Stimulated activated CD4-positive, alpha-beta T cell treated with anti-CD3 and anti-CD28 coated beads, TNF-alpha, amount 100 ng/mL, for 24 hours (primary cell): Measurements from ENCODE around the gene EPB41L5.
A peak's percentile ranks its signal among the peaks of the same experiment; 100 is the strongest.
"Not testable (repeated sequence)": the region's sequence is repeated elsewhere in the genome, so short reads cannot be mapped to it uniquely, and the experiment has no call there.

ENCODE experiments used
- DNase-seq, 3 experiments: peaks; one replicate each; pipeline ENCODE4 v3.0.0-alpha.2; 2020; ENCODE audit warnings: low read depth in 3 of 3

Gene EPB41L5

DNA sequence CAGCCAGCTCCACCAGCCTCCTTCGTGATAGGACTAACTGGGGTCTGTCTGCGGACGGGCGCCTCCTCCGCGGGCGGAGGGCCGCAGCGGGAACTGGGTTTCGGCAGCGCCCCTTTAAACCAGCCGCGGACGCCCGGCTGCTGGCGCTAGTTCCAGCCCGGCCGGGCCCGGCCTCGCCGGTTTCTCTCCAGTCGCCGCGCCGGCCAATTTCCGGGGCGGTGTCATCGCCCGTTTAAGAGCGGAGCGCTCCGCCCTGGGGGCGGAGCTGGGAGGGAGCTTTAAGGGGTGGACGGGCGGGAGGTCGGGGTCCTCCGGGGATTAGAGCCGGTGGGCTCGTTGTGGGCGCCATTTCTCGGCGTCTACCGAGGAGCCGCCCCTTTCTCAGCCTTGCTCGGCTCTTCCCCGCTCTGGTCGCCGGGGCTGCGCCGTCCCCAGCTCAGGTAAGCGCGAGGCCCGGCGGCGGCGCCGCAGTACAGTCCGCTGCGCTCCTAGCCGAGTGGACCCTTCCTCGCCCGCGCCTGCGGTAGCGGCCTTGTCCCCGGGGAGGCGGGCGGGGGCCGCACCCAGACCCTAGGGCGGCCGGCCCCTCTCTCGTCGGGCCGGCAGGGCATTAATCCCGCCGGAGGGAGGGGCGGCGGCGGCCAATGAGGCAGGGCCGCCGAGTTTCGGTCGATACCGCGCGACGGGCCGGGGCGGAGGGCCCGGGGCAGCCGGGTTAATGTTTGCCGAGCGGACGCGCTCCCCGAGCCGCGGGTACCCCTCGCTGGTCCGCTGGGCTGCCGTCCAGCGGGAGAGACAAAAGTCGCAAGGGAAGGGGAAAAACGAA is at the start of gene EPB41L5:
Gene EPB41L5, plus strand, starts transcription at position 307 of the 826 bp plus-strand sequence. CDS start 6,008 bp downstream, outside the sequence.
- peak; percentile 60 to 82 (median 65) for DNase-seq

DNA sequence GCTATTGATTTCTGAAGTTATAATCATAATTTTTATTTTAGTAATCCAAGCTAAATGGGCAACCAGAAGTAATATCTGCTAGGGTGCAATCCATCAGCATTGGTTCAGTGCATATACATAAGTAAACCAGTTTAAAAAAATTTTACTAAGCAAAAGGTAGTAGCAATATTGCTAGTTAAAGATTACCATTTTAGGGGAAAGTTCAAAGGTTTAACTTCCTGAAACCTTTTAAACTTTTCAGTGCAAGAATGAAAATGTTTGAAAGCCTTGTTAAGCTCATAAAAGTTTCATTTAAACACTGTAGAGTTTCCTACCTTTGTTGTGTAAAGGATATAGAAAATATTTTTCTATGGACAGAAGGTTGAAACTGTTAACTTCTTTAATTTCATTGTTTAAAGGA is 31.0 kb upstream of the EPB41L5 start:
- no peak for DNase-seq

DNA sequence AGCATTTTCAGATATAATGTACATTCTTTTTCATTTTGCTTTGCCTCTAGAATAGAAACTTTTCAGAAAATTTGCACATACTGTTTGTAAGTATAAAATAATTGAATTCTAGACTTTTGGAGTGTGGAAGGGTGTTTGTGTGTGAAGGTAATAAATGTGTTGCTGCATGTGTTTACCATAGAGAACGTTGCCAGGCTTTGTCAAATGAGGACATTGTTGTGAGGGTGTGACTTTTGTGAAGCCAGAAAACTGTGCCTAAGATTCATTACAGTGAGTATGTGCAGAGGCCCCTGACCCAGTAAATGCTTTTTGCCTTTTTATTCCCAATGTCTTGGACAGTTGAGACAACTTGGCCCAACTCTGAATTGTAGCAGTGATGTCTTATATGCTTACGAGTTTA is 30.4 kb upstream of the EPB41L5 start:
- no peak for DNase-seq

DNA sequence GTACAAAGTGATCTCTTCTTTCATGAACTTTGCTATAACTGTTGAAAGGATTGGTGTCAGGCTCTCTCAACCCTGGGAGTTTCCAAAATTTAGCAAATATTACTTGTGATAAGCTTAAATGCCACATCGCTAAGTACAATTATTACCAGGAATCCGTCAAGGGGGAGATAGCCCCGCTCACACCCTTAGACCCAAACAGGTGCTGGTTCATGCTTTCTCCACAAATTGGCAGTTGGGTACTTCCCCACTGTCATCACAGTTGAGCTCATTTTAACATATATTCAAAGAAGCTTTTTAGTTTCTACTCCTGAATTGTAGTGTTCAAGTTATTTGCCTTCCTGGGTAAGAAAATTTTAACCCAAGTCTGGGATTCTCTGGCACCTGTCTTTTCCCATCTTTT is 29.8 kb upstream of the EPB41L5 start:
- DNase-seq, result no peak

DNA sequence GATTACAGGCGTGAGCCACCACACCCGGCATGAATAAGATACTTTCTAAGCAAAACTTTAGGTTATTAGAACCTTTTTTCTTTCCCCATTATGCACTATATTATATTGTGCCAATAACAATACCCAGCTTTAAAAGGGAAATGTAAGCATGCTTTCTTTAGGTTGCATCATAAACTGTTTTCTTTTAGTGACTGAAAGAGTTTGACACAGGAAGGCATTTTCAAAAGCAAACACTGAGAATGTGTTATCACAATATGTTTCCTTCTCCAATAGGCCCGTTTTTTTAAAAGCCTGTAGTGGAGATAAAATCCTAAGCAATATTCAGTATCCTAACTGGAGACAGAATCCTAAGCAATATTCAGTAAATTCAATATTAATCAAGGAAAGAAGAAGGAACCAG is 16.7 kb upstream of the EPB41L5 start:
- no peak for DNase-seq

DNA sequence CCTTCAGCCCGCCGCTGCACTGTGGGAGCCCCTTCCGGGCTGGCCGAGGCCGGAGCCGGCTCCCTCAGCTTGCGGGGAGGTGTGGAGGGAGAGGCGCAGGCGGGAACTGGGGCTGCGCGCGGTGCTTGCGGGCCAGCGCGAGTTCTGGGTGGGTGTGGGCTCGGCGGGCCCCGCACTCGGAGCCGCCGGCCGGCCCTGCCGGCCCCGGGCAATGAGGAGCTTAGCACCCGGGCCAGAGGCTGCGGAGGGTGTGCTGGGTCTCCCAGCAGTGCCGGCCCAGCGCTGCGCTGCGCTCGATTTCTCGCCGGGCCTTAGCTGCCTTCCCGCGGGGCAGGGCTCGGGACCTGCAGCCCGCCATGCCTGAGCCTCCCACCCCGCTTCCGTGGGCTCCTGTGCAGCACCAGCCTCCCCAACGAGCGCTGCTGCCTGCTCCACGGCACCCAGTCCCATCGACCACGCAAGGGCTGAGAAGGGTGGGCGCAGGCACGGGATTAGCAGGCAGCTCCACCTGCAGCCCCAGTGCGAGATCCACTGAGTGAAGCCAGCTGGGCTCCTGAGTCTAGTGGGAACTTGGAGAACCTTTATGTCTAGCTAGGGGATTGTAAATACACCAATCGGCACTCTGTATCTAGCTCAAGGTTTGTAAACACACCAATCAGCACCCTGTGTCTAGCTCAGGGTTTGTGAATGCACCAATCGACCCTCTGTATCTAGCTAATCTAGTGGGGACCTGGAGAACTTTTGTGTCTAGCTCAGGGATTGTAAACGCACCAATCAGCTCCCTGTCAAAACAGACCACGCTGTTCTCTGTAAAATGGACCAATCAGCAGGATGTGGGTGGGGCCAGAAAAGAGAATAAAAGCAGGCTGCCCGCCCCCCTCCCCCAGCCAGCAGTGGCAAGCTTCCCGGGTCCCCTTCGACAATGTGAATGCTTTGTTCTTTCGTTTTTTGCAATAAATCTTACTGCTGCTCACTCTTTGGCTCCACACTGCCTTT is 15.7 kb upstream of the EPB41L5 start:
- not testable (repeated sequence) for DNase-seq

DNA sequence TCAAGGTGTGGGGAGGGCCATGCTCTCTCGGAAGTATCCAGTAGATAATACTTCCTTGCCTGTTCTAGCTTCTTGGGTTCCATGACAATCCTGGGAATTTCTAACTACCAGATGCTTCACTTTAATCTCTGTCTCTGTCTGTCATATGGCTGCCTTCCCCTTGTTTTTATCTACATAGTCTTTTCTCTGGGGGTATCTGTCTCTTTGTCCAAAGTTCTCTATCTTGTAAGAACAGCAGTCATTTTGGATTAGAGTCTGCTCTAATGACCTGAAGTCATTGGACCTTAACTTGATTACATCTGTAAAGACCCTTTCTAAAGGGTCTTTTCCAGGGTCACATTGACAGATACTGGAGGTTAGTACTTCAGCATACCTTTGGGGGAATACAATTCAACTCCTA is 11.4 kb upstream of the EPB41L5 start:
- no peak for DNase-seq

DNA sequence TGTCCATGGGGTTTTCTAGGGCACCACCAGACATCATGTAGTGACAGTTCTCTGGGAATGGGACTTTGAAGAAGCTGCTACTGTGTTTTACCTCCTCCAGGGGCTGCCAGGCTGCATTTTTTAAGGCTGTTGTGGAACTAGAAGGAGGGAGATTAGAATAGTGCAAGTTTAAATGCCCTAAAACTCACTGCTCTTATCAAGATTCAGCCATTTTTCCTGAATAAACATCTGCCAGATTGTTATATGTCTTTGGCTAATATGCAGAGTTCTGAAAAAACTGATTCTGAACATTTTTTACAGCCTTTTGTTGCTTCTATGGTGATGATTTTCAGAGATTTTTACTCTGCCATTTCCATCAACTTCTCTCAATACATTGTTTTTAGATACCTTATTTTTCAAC is 8.6 kb upstream of the EPB41L5 start:
- DNase-seq, result no peak

DNA sequence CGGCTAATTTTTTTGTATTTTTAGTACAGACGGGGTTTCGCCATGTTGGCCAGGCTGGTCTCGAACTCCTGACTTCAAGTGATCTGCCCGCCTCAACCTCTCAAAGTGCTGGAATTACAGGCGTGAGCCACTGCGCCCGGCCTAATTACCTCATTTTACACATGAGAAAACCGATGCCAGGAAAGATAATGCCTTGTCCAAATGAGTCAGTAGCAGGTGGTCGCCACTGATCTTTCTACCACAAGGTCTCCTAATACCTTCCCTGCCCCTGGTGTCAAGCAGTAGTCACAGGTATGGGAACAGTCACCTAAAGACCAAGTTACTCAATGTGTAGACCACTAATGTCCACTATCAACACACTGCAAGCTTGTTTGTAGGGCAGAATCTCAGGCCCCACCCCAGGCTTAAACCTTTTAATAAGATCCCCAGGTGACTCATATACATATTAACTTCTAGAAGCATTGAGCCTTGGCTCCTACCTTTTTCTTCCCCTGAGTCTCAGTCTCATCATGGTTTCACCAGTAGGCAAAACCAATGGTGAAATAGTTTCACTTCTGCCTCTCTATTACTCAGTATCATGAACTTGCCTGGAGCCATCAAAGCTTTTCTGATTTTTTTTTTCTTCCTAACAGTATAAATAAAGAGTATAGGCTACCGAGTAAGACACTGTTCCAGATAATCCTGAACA is 6.9 kb upstream of the EPB41L5 start:
- DNase-seq, result no peak

DNA sequence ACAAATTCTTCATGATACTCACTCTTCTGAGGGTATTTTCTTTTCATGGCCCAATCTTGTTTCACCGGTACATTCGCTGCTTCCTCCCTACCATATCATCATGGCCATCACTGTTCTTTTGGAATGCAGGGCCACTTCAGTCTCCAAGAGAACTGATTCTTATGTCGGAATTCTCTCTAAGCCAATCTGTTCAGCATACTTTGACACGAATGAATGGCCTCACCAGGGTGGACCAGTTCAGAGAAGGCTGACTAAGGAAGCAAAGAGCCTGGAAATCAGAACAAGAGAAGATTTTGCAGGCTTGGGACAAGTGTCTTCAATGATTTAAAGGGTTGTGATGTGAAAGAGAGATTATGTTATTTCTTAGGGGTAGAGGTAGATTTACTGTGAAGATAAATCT is 5.0 kb upstream of the EPB41L5 start:
- DNase-seq, result no peak

DNA sequence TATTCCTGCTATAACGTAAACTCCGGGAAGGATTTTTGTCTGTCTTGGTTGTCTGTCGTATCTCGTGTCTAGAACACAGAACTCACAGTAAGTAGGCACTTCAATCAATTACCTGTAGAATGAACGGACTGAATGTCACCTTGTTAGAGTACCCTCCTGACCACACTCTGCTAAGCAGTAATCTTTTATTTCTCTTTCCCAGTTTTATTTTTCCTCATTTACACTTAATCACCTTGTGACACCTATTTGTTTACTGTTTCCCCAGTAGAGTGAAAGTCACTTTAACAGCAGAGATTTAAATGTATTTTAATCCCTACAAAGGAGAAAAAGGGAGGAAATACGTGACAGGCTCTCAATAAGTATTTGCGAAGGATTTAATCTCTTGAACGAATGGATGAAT is 514 bp upstream of the EPB41L5 start:
- no peak for DNase-seq

DNA sequence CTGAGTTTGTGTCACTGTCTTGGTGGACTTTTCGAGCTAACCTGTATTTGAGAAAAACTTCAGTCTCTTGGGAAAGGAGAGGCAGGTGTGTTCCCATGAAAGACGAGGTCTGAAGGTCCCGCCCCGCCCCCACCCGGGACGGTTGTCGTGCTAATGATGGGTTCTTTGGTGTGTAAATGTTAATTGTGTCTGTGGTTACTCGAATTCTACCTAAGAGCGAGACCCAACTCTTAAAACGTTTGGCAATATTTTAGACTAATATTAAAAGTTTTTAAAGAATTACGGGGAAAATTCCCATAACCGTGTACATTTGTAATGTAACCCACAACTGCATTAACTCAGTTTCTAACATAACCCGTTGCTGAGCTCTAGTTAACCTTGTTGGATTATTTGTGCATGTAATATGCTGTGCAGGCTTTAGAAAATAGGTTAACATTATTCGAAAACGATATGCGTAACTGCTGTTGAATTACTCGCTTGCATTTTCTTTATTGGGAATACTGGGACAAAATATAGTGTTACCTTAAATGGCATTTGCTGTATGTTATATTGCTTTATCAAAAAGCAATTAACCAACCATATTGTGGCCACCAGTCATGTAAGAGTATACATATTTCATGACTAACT is 833 bp downstream of the EPB41L5 start:
- DNase-seq, result peak in 1 of 3 experiments; percentile 2

DNA sequence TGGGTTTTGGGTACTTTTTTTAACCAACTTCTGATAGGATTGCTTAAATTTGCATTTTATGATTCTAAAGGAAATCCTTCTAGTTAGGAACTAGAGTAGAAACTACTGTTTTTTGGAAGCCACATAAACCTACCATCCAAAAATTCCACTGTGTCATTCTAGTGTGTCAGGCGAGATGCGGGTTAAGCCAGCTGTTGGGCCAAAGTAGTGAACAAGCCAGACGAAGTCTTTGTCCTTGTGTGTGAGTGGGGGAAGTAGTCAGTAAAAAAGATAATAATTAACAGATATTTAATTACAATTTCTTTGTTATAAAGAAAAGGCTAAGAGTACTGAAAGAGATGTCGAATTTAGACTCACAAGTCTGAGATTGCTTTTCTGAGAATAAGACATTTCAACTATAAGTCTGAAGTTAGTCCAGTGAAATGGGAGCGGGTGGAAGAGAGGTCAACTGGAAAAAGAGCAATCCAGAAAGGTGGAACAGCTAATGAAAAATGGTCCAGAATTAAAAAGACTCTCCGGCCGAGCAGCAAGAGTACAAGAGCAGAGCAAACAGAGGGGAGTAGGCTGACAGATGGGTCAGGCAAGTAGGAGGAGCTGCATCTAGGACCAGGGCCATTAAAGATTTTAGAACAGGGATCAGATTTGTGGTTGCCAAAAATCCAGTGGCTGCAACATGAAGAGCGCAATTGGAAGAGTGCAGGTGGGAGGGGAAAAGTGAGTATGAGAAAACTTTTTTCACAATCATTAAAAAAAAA is 1.5 kb downstream of the EPB41L5 start:
- DNase-seq, result no peak

DNA sequence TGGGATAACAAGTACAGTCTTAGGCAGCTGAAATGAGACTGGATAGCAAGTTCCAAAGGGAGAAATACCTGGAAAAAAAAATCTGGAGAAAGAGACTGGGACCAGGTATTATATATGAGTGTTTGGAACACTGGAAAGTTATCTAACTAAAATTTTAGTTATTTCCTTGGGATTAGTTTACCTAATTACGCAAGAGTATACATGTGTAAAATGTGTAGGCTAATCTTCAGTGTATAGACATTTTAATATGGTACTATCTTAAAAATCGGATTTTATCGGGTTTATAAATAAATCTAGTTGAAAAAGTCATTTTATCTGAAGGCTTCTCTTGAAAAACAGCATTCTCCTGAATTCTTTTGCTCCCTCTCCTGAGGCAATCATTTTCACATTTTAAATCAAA is 3.9 kb downstream of the EPB41L5 start:
- no peak for DNase-seq

DNA sequence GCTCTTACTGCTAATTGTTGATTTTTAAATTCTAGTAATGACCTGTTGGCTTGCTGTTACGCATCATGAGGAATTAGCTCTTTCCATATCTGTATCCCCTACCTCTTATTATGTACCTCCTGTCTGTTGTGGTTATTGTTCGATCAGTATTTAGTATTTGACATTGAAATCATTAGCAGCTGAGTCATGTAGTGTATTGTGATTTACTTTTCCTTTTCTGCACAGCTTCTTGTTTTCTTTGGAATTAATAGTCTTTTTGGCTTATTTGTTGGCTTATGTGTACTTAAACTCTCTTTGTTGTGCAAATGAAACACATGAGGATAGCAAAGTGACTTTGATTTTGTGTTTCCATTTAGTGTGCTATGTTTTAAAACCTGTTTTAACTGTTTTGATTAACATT is 4.3 kb downstream of the EPB41L5 start:
- DNase-seq, result no peak

DNA sequence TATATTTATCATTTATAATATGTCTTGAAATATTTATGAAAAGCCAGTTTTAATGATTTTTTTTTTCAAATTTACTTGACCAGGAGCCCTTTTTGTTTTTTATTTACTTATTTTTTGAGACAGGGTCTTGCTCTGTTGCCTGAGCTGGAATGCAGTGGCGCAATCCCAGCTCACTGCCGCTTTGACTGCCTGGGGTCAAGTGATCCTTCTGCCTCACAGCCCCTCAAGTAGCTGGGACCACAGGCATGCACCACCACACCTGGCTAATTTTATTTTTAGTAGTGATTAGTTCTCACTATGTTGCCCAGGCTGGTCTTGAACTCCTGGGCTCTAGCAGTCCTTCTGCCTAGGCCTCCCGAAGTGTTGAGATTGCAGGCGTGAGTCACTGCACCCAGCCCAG is 5.7 kb downstream of the EPB41L5 start:
- no peak for DNase-seq

DNA sequence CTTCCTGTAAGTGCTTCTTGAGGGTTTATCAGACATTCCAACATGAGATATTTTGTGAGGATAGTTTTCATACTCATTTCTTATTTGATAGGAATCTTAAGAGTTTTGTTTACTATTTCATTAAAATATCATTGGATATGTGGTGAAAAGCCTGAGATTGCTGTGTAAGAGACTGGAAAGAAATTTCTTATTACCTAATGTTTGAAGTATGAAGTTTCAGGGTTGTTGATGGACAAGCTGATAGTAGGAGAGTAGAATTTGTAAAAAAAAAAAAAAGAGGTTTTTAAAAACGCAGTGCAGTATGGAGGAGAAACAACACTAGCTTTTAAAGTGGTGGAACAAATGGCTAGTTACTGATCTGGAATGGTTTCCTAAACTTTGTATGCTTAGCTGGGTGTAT is 7.7 kb downstream of the EPB41L5 start:
- no peak for DNase-seq

DNA sequence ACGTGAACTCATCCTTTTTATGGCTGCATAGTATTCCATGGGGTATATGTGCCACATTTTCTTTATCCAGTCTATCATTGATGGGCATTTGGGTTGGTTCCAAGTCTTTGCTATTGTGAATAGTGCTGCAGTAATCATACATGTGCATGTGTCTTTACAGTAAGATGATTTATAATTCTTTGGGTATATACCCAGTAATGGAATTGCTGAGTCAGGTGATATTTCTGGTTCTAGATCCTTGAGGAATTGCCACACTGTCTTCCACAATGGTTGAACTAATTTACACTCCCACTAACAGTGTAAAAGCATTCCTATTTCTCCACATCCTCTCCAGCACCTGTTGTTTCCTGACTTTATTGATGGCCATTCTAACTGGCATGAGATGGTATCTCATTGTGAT is 9.6 kb downstream of the EPB41L5 start:
- not testable (repeated sequence) for DNase-seq

DNA sequence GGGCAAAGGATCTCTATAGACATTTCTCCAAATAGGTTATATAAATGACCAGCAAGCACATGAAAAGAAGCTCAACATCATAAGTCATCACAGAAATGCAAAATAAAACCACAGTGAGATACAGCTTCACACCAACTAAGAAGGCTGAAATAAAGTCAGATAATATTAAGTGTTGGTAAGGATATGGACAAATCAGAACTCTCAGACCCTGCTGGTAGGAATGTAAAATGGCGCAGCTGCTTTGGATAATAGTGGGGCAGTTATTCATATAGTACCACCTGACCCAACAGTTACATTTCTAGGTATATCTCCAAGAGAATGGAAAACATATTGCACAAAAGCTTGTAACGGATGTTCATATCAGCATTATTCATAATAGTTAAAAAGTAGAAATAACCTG is 14.0 kb downstream of the EPB41L5 start:
- DNase-seq, result no peak

DNA sequence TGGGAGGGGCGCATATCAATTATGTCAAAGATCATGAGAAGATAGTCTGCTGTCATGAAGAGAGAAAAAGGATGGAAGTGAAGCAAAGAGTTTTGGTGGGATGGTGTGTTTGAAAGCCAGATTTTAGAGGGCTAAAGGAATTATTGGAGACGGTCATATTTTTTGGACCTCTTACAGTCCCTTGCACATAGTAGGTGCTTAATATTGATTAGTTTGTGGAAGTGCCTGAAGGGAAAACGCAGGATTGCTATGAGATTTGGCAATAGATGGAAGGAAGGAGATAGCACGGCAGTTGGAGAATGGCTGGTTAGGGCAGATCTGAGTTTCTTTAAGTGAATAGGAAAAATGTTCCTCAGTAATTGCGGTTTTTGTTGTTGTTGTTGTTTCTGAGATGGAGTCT is 15.9 kb downstream of the EPB41L5 start:
- DNase-seq, result no peak
